ENCODE data around the gene ACOX2. TPM values are rescaled to one million over a fixed set of nuclear protein-coding genes. Genes with fewer than 3 reads are reported as not detected.

ACOX2 gene
- total and polyA plus RNA-seq, 2 of the 8 experiments (the other 6 are each of a cell fraction or from before 2014, with no cell fraction given), result 3.2 to 9.2 TPM

- peak; percentile 96 for TF ChIP-seq SP1 (IDR thresholded peaks at IDR 0.05; ENCODE audit: low read depth, low read length)
These were observed 10.5 kb downstream of the ACOX2 start (continued) for GRCh38 chr3:58526515-58526957.

Measured in H1 (cell line).